SKM-1 (cell line): ENCODE measurements around the gene SNCG.

Experiments
- DNase-seq: peaks from one replicate; lab custom pipeline; 2025; ENCODE audit not compliant: unreplicated experiment; lab: John Stamatoyannopoulos, UW

SNCG gene

DNA sequence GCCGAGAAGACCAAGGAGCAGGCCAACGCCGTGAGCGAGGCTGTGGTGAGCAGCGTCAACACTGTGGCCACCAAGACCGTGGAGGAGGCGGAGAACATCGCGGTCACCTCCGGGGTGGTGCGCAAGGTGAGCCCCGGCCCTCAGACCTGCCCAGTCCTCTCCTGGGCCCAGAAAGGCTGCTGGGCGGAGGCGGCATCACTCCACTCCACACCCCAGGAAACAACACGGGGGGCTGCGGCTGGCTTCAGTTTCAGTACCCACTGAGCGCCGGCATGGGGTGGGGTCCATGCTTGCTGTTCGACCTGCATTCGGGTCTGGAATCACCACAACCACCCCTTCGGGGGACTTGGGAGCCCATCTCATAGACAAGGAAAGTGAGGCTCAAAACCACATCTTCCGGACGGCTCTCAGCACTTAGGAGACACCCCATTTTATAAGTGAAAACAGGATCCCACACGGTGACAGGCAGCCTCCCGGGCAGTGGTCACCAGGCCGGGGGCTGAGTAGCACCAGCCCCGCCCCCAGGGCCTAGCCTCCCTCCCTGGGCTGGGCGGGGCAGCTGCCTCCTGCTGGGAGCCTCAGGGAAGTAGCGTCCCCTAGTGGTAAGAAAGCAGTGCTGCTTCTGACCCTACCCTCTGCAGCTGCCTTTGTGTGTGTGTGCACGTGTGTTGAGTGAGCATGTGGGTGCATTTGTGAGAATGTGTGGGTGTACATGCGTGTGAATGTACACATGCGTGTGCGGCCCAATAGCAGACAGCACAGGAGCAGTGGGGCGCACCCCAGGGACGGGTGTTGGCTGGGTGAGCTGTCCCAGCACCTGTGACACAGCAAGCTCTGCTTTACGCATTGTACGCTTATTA lies 1.8 kb downstream of the SNCG start:
- DNase-seq: peak; percentile 66

DNA sequence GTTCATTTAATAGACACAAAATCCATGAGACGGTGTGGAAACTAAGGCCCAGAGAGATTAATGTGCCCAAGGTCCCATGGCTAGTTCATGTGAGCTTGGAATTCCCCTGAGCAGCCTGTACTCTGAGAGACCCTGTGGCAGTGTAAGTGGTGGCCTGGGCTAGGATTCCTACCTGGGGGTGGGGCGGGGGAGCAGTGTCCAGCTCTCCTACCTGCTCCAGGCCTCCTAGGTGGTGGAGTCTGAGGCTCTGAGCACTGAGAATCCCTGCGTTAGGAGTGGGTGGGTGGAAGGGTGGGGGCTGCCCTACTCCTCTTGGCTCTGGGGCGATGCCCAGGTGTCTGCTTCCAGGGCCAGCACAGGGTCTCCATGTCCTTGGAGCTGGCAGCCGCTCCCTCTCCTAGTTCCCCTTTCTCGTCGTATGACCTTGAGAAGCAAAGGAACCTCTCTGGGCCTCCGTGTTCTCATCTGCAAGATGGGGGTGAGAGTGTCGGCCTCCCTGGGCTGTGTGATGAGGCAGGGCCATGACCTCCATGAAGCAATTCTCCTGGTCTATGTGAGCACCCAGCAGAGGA lies 2.5 kb downstream of the SNCG start:
- DNase-seq: no peak

DNA sequence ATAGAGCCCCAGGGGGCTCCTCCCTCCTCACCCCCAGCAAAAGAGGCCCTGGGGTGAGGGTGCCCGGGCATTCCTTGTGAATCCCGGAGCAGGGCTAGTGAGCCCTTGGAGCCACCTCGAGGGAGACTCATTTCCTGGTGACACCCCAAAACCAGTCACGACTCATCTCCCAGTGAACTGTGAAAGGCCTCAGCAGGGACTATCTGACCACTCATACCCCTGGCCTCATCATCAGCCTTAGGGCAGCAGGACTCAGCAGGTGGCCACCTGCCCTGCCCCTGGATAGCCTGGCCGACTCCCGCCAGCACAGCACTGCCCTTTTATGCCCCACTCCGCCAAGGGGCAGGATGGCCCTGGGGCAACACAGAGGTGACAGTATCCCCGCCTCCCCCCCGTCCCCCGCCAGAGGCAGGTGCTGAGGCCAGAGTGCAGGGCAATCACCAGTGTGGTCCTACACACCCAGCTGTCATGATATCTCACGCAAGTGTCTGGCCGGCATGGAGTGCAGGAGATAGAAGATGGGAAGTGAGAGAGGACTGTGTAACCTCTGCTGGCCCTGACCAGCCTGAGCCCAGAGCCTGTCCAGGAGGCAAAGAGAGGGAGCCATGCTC lies 3.2 kb downstream of the SNCG start:
- DNase-seq: no peak

DNA sequence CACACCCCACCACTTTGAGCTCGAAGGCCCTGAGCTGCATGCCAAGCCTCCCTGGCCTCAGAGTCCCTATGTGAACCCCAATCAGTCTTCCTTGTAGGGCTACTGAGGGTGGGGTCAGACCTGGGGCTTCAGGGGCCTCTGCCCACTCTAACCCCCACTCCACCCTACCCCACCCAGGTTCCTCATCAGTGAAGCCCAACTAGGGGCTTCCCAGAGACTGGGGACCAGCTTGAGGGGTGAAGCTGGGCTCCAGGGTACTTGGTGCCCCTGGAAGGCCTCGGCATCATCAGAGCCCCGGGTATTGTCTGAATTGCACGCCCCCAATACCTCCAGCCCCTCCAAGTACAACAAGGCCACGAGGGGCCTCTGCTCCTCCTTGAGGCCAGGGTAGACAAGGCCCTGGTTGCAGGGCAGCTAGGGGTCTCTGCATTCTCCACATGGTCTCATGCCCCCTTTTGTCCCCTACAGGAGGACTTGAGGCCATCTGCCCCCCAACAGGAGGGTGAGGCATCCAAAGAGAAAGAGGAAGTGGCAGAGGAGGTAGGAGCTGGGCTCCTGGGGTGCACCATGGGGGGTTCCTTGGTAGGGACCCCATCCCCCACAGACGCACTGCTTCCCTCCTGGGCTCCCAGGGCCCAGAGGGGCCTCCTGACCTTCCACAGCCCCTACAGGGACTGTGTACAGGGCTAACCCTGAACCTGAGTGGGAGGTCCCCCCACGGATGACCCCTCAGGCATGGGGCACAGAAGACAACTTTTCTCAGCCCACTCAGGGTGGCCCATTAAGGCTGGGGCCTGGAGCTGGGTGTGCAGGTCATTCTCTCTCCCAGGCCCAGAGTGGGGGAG lies 4.0 kb downstream of the SNCG start:
- DNase-seq: no peak

DNA sequence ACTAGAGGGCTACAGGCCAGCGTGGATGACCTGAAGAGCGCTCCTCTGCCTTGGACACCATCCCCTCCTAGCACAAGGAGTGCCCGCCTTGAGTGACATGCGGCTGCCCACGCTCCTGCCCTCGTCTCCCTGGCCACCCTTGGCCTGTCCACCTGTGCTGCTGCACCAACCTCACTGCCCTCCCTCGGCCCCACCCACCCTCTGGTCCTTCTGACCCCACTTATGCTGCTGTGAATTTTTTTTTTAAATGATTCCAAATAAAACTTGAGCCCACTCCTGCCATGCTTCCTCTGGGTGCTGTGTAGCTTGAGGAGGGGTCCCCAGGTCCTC lies 4.5 kb downstream of the SNCG start:
- no peak for DNase-seq

DNA sequence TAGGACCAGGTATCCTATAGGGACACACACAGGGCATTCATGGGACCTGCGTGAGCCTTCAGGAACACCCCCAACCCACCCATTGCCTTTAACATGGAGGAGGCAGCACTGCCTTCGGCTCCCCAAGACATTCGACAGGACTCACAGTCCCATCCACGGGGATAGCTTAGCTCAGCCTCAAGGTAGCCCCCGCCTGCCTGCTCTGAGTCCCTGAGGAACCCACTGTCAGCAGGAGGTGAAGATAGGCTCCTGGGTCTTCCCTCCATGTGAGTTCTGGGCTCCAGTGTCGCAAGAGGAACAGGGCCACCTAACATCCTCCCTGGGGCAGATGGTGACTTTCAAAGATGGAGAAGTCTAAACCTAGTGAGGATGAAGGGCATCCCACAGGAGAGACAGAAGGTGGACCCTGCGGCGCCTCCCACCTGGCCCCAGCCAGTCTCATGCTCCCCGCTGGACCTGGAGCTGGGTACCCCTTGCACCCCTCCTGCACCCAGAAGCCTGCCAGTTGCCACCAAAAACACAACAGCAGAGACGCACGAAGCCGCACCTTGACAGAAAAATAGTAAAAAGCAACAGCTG lies 5.0 kb downstream of the SNCG start:
- DNase-seq: no peak

DNA sequence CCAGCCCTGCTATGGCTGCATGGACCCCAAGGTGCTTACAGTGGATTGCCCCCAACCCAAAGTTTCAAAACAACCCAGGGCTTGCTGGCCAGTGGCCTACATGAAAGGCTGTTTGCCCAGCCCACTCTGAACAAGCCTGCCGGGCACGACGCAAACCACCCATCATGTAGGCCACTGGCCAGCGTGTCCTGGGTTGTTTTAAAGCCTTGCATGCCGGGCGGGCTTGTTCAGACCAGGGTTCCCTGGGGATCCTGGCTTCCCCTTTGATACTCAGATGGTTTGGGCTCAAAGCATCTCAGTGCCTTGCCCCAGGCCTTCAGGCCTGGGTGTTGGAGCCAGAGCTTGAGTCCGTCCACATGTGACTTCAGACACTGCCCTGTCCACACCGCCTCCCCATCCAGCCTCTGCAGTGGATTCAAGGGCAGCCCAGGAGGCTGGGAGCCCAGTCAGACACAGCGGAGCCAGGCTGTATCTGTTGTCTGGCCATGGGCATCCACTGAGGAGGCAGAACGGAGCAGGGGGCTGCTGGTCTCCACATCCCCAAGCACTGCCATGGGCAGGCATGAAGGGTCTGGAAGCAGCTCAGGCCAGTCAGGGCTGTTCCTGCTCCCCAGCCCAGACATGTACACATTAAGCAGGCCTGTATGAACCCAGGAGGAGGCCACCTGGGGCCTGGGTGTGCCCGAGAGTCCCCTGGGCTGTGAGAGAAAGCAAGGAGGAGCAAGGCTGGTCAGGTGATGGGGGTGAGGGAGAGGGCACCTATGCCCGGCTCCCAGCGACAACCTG lies 5.9 kb downstream of the SNCG start:
- DNase-seq: no peak

DNA sequence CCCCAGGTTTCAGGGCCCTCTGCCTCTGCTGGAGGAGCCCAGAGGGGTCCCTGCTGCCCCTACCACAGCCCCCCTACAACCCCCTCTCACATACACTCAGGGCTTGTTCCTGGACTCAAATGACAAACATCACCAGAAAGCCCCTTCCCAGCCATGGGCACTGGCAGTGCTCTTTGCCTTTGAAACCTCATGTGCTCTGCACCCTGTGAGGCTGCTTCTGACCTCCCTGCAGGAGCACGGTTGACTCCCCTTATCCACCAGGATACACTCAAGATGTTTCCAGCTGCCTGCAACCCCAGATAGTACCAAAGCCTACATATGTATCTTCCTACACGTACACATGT lies 6.4 kb downstream of the SNCG start:
- no peak for DNase-seq

DNA sequence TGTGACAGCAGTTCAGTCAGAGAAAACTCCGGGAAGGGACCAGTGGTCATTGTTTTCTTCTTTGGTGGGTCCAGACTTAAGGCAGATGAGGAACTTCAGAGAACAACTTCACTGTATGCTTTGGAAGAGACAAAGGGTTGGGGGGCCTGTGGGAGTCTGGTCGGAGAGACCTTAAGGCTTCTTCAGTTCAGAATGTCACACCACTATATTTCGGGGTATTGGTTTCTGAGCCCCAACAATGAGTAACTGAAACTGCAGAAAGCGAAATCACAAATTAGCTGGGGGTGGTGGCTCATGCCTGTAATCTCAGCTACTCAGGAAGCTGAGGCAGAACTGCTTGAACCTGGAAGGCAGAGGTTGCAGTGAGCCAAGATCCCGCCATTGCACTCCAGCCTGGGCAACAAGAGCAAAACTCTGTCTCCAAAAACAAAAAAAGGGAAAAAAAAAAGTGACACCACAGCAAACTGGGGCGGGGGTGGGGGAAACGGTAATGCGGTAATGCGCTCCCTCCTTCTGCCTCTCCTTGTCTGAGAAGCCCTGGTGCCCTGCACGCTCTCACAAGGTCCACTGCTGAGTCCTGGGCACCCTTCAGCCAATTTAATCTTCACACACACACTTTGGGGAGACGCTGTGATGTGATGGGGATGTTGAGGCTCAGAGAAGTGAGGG lies 7.7 kb downstream of the SNCG start:
- DNase-seq: no peak

DNA sequence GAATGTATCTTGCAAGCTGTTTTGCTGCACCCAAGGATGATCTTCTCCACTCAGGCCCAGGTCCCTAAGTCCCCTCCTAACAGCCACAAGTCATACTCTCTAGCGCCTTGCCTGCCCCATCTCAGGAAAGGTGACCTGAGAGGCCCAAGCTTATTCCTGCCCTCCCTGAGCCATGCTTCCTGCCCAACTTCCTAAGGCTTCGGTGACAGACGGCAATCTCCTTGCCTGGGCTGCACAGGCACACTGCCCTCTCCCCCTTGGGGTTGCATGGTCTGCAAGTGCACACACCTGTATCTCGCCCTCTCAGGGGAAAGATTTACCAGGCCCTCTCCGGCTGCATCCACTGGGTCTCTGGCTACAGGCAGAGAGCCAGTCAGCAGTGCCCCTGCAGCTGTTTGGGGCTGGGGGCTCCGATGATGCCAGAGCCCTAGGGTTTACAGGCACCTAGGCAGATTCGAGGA lies 9.1 kb downstream of the SNCG start:
- DNase-seq: no peak

DNA sequence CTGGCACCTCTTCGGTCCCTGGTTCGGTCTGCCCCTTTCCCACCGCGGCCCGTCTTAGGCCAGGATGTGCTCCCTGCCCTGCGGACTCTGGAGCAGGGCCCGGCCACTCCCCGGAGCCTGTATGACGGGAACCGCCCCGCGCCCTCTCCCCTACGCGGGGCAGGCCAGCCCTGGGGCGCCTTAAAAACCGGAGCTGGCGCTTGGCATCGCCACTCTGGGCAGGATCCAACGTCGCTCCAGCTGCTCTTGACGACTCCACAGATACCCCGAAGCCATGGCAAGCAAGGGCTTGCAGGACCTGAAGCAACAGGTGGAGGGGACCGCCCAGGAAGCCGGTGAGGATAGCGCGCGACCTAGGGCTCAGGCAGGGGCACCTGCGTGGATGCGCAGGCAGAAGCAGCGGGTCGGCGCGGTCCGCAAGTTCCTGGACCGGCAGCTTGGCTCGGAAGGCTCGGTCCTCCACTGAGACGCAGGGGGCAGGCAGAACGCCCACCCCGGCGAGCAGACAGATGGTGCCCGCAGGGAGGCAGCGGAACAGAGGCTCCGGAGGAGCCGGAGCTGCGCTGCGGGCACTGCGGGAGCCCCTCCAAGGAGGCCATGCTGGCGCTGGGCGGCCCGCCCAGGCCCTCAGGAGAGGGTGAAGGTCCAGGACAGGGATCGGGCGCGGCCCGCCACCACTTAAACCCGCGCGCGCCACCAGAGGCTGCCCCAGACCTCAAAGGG lies 10.0 kb downstream of the SNCG start, which contains the start of gene ADIRF:
Gene ADIRF (plus strand): TSS at position 212 of the 723 bp plus-strand sequence. CDS start 63 bp downstream, at position 275.
- no peak for DNase-seq

DNA sequence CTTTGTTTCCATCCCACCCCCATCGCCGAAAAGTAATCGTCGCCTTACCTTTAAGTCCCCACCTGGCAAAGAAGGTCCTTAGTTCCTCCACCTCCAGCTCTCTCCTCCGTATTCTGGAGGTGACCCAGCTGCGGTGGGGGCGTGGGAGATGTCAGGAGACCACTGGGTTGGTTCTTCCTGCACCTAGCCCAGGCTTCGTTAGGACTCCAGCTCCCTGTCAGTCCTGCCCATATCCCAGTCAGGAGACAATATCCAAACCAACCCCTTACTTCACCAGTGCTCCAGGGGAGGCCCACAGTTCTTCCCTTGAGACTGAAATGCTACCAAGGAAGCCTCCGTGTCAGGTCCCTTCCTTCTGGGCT lies 10.6 kb downstream of the SNCG start:
- DNase-seq: no peak

DNA sequence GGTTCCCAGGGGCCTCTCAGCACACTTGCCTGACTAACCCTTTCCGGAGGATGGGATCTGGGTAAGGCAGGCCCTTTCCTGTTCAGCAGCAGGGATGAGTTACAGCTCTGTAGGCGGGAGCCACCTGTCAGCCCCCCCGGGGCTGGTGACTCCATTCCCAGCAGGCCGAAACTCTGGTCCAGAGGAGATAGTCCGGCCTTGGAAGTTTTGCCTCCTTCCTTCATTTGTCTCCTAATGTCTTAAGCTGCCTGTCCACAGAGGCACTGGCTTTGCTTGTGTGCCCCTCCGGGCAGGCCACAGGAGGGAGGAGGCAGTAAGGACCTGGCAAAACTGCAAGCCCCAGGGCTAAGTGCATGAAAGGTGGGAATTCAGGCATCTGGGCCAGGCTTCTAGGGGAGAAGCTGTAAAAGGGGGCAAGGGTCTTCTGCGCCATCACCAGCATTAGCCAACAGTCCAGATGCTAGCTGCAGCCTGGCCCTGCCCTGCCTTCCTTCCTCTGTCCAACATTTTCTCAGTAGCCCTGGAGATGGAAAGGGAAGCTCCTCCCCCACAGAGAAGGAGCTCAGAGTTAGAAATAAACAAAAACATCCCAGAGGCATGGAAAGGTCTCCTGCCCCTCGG lies 11.1 kb downstream of the SNCG start:
- DNase-seq: no peak

DNA sequence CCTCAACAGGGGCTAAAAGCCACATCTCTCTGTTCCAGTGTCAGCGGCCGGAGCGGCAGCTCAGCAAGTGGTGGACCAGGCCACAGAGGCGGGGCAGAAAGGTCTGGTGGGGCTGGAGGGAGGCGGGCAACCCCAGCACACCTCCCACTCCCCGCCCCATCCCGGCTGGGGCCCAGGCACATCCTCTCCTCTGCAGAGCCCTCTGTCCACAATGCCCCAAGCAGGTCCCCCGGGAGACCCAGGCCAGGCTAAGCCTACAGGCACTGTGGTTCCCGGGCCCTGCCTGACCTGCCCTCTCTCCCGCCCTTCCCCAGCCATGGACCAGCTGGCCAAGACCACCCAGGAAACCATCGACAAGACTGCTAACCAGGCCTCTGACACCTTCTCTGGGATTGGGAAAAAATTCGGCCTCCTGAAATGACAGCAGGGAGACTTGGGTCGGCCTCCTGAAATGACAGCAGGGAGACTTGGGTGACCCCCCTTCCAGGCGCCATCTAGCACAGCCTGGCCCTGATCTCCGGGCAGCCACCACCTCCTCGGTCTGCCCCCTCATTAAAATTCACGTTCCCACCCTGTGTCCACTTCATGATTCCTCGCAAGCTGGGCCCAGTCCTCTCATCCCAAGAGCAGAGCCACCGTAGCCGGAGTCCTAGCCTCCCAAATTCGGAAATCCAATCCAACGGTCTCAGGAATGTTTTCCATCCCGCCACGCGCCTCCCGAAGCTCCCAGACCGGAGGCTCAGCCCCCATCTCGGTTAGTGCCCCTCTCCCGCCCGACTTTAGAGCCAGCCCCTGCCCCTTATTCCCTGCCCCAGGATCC lies 12.0 kb downstream of the SNCG start:
- no peak for DNase-seq

DNA sequence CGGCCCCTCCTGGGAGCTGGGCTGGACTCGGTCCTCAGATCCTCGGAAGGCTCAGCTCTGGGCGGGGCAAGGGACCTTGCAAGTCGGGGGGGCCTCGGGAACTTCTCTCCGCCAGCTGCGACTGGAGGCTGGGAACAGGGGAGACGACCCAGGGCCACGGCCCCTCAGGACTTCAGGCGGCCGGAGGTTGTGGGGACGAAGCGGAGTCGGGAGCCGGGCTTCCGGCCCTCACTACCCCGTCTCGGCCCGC lies 12.5 kb downstream of the SNCG start:
- no peak for DNase-seq

DNA sequence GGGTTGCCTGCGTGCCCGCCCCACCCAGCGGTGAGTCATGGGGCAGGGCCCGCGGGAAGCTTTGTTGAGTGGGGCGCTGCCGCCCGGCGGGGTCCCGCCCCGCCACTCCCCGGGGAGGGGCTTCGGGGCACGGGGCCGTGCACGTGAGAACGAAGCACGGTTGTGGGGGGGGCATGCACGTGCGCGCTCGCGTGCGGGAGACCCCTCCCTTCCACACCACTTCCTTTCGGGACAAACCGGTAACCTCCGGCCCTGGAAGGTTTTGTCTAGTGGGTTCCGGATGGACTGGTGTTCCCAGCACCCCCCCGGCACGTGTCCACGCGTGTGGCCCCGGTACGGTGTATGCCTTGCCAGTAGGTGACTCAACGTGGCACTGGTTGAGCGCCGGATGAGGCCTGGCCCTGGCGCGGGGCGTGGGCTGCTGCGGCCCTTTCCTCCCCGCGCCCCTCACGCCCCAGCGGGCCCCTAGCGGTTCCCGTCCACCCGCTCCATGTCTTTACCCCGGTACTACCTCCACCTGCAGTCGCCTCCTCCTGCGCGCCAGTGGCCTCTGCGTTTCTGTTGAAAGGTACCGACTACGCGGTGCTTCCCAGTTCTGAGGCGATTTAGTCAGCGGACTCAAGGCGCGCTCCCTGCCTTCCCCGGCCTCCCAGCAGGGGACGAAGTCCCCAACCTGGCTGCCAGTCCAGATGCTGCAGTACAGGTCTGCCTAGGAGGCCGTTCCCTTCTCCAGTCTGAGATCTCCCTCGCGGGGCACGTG lies 13.0 kb downstream of the SNCG start:
- peak; percentile 59 for DNase-seq

DNA sequence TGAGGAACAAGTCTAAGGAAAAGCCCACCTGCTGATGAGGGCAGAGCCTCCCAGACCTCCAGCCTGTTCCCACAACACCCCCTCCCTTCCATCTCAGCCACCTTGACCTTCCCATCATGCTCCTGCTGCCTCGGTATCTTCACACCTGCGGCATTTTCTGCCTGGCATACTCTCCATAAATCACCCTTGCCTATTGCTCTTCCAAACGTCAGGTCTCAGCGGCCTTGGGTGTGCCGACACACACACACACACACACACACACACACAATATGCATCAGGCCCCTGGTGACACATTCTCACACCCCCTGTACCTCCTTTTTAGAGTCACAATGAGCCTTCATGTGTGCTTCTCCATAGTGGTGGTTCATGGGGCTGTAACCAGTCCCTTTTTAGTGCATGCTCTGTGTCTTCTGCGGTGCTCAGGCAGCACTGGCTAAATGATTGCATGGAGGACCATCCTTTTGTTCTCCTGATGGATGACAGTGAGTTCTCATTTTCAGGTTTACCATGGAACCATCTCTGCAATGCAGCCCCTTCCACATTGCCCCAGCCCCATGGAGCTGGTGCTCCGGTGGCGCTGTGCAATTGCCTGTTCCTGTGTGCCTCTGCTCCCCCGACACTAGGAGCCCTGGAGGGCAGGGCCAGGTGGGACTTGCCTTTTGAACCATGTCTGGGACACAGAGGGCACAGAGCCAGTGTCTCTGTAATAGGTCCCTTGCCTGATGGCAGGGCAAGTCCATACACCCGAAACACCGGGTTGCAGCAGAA lies 14.4 kb downstream of the SNCG start:
- no peak for DNase-seq
